HCT116 (cell line): ENCODE results near the gene FEZF2. TPM values are rescaled to one million over a fixed set of nuclear protein-coding genes. Genes with fewer than 3 reads are reported as not detected.

Experiments used
- ATAC-seq: fragments of 200-7000 bp; cut with Tn5 transposase; 2 replicates; pipeline ENCODE4 v1.9.1; 2020; ENCODE audit warnings: mild to moderate bottlenecking, moderate library complexity
- BruUV-seq: library from RNA; stranded (reverse); fragments of 400-500 nt; replicated peaks from 2 replicates; lab custom pipeline; 2021; lab: Mats Ljungman, UMichigan
- CTCF ChIA-PET: fragments of 300-600 bp; sonication (Branson Sonifier 250); formaldehyde crosslinking; loops from one replicate; lab custom pipeline; 2021; ENCODE audit warnings: antibody characterized with exemption; lab: Charles Lee
- POLR2A ChIA-PET: fragments of 300-600, 350-600 bp; sonication (Branson Sonifier 250); formaldehyde crosslinking; loops from one replicate; lab custom pipeline; 2021; ENCODE audit warnings: antibody characterized with exemption; lab: Charles Lee
- RAD21 ChIA-PET, 2 experiments: fragments of 300-600 bp; sonication (Branson Sonifier 250); formaldehyde crosslinking; loops; one replicate each; lab custom pipeline; 2023; ENCODE audit warnings: low total read pairs in 2 of 2; ENCODE audit not compliant: uncharacterized antibody in 2 of 2, unreplicated experiment in 2 of 2, low non-redundant PET in 1 of 2; lab: Charles Lee
- DNase-seq: peaks from one replicate; pipeline ENCODE4 v3.0.0-alpha.2; 2010; ENCODE audit warnings: low read depth, low spot score
- H2AFZ ChIP-seq: fragments of 200-600 bp; shearing (Covaris generic), sonication (generic); 2 replicates; pipeline ENCODE4 v1.6.1; 2017; ENCODE audit warnings: low read depth, mixed run types, mixed read lengths, antibody characterized with exemption, low read length; ENCODE audit not compliant: poor library complexity, severe bottlenecking
- H3K27ac ChIP-seq: 2 replicates; pipeline ENCODE4 v1.5.1; 2012; ENCODE audit warnings: low read depth, low read length
- H3K27me3 ChIP-seq: fragments of 200-600 bp; sonication (generic); 2 replicates; pipeline ENCODE4 v1.6.1; 2016; ENCODE audit warnings: mixed run types, low read length, mixed read lengths; ENCODE audit not compliant: insufficient read depth
- H3K36me3 ChIP-seq, 2 experiments: fragments of 200-500 bp in 1 of 2; fragments of 200-600 bp in 1 of 2; sonication (Bioruptor generic) in 1 of 2; sonication (generic) in 1 of 2; 2 replicates each; pipeline versions ENCODE4 v1.5.1 to v1.6.1; 2014 to 2016; ENCODE audit warnings: low read length in 2 of 2, inconsistent platforms in 1 of 2, mixed read lengths in 1 of 2, mixed run types in 1 of 2; ENCODE audit not compliant: insufficient read depth in 2 of 2, control insufficient read depth in 1 of 2
- H3K4me1 ChIP-seq, 2 experiments: fragments of 200-600 bp in 1 of 2; sonication (generic) in 1 of 2; 2 replicates each; pipeline versions ENCODE4 v1.5.1 to v1.6.1; 2012 to 2017; ENCODE audit warnings: low read length in 2 of 2, inconsistent platforms in 1 of 2, mild to moderate bottlenecking in 1 of 2, mixed read lengths in 1 of 2, mixed run types in 1 of 2, moderate library complexity in 1 of 2; ENCODE audit not compliant: insufficient read depth in 2 of 2, control insufficient read depth in 1 of 2
- H3K4me2 ChIP-seq: fragments of 200-600 bp; sonication (generic); 2 replicates; pipeline ENCODE4 v1.6.1; 2017; ENCODE audit warnings: mixed run types, low read length, mixed read lengths
- H3K4me3 ChIP-seq, 2 experiments: fragments of 200-600 bp in 1 of 2; sonication (generic) in 1 of 2; replicated peaks in 1 of 2; 2 replicates each; pipeline ENCODE4 v1.5.1; 2011 to 2016; ENCODE audit warnings: low read length in 2 of 2, control low read depth in 1 of 2, low read depth in 1 of 2, mild to moderate bottlenecking in 1 of 2, mixed read lengths in 1 of 2, mixed run types in 1 of 2
- H3K79me2 ChIP-seq: fragments of 200-600 bp; sonication (generic); 2 replicates; pipeline ENCODE4 v1.6.1; 2017; ENCODE audit warnings: mild to moderate bottlenecking, mixed run types, low read length, moderate library complexity, mixed read lengths; ENCODE audit not compliant: insufficient read depth
- H3K9ac ChIP-seq: fragments of 200-600 bp; sonication (generic); 2 replicates; pipeline ENCODE4 v1.6.1; 2016; ENCODE audit warnings: low read length, mixed read lengths
- H3K9me2 ChIP-seq: fragments of 200-600 bp; sonication (generic), shearing (Covaris generic); 2 replicates; pipeline ENCODE4 v1.6.1; 2017; ENCODE audit warnings: mixed run types, mild to moderate bottlenecking, moderate library complexity; ENCODE audit not compliant: insufficient read depth
- H3K9me3 ChIP-seq, 2 experiments: fragments of 200-500 bp in 1 of 2; fragments of 200-600 bp in 1 of 2; sonication (Bioruptor generic) in 1 of 2; sonication (generic) in 1 of 2; 2 replicates each; pipeline ENCODE4 v1.6.1; 2014 to 2017; ENCODE audit warnings: low read length in 2 of 2, mixed read lengths in 2 of 2, inconsistent platforms in 1 of 2, low read depth in 1 of 2, mild to moderate bottlenecking in 1 of 2, mixed run types in 1 of 2, moderate library complexity in 1 of 2; ENCODE audit not compliant: control insufficient read depth in 1 of 2, insufficient read depth in 1 of 2
- H4K20me1 ChIP-seq: fragments of 200-600 bp; sonication (generic), shearing (Covaris generic); 2 replicates; pipeline ENCODE4 v1.6.1; 2017; ENCODE audit warnings: mixed run types, mild to moderate bottlenecking, moderate library complexity; ENCODE audit not compliant: insufficient read depth
- CBX3 ChIP-seq: IDR thresholded peaks from 2 replicates; pipeline ENCODE4 v1.6.1; 2012; ENCODE audit warnings: low read depth
- CEBPB ChIP-seq: IDR thresholded peaks from 2 replicates; pipeline ENCODE4 v1.6.1; 2012; ENCODE audit warnings: low read depth
- EGR1 ChIP-seq: IDR thresholded peaks from 2 replicates; pipeline ENCODE4 v1.6.1; 2012; ENCODE audit warnings: low read depth
- ELF1 ChIP-seq: IDR thresholded peaks from 2 replicates; pipeline ENCODE4 v1.6.1; 2012; ENCODE audit warnings: low read depth, borderline replicate concordance
- EZH2 ChIP-seq: fragments of 200-600 bp; sonication (generic); IDR thresholded peaks from 2 replicates; pipeline ENCODE4 v1.6.1; 2017; ENCODE audit warnings: antibody characterized with exemption, mixed run types
- EZH2phosphoT487 ChIP-seq: fragments of 200-600 bp; IDR thresholded peaks from 2 replicates; pipeline ENCODE4 v1.6.1; 2018; ENCODE audit warnings: antibody characterized with exemption, borderline replicate concordance
- FOSL1 ChIP-seq: IDR thresholded peaks from 2 replicates; pipeline ENCODE4 v1.6.1; 2012; ENCODE audit warnings: low read depth
- JUND ChIP-seq: IDR thresholded peaks from 2 replicates; pipeline ENCODE4 v1.6.1; 2012
- MAX ChIP-seq: IDR thresholded peaks from 2 replicates; pipeline ENCODE4 v1.6.1; 2012
- POLR2A ChIP-seq: IDR thresholded peaks from 2 replicates; pipeline ENCODE4 v1.7.0; 2011; ENCODE audit warnings: borderline replicate concordance; ENCODE audit not compliant: insufficient read depth, insufficient read length; ENCODE audit errors: extremely low read depth
- POLR2AphosphoS5 ChIP-seq: IDR thresholded peaks from 2 replicates; pipeline ENCODE4 v1.6.1; 2011; ENCODE audit warnings: mild to moderate bottlenecking, low read depth, low read length, moderate library complexity
- RAD21 ChIP-seq: IDR thresholded peaks from 2 replicates; pipeline ENCODE4 v1.6.1; 2012; ENCODE audit warnings: low read depth, mild to moderate bottlenecking
- SIN3A ChIP-seq: IDR thresholded peaks from 2 replicates; pipeline ENCODE4 v1.6.1; 2012; ENCODE audit warnings: low read depth
- SP1 ChIP-seq: IDR thresholded peaks from 2 replicates; pipeline ENCODE4 v1.6.1; 2012; ENCODE audit warnings: low read depth
- TCF7L2 ChIP-seq: IDR thresholded peaks from 2 replicates; pipeline ENCODE4 v1.7.0; 2011; ENCODE audit warnings: borderline replicate concordance, inconsistent platforms; ENCODE audit not compliant: insufficient read depth, insufficient read length; ENCODE audit errors: extremely low read depth
- ZFX ChIP-seq: fragments of 450-650 bp; IDR thresholded peaks from 2 replicates; pipeline ENCODE4 v1.6.1; 2017
- ZNF274 ChIP-seq: fragments of 200-500 bp; sonication (Bioruptor generic); IDR thresholded peaks from 2 replicates; pipeline ENCODE4 v1.6.1; 2014; ENCODE audit warnings: mild to moderate bottlenecking, low read depth, low read length, inconsistent platforms
- intact Hi-C: fragments of 100-400 bp; cut with micrococcal nuclease; formaldehyde crosslinking; loops from 2 replicates; pipeline ENCODE4 v1.10.0; 2022
- total RNA-seq: library from RNA; stranded (reverse); gene quantifications from one replicate; pipeline ENCODE4 v1.2.1, GENCODE V29; 2021; ENCODE audit not compliant: unreplicated experiment
- TF ChIP-seq, protein P1 (sequence below): IDR thresholded peaks from 2 replicates; pipeline ENCODE4 v1.6.1; 2012
- TF ChIP-seq, protein P2 (sequence below): IDR thresholded peaks from 2 replicates; pipeline ENCODE4 v1.6.1; 2012; ENCODE audit warnings: low read depth

Gene FEZF2
- total RNA-seq, 1 experiment from 2014 or later = not detected

DNA sequence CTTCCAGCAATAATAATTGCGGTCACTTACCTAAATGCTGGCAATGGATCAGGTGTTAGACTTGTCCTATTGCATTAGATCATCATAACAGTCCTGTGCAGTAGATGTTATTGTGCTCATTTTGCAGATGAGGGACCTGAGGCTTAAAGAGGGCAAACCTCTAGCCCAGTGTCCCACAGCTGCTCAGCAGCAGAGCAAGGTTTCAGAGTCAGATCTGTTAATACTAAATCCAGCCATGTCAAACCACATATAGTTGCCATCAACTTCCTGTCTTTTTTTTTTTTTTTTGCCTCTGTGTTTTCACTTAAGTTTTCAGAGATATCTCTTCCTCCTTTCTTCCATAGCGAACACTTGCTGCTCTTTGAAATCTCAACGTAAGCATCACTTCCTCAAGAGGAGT, 12.1 kb downstream of the FEZF2 start:
- Histone ChIP-seq H4K20me1 (no peaks in the 10 kb centered on the region), H3K36me3 (no peaks in the 10 kb centered on the region), H3K27me3 (peaks cover 21% of the 10 kb centered on the region; the same call in 1 of the 2 replicates), H3K27ac (no peak overlapping the region), H3K9ac (no peak overlapping the region), H3K79me2 (no peaks in the 10 kb centered on the region), H3K4me3 (no peak overlapping the region), H3K9me3 (no peaks in the 10 kb centered on the region), H3K9me2 (no peaks in the 10 kb centered on the region), H2AFZ (no peak overlapping the region), H3K4me2 (no peak overlapping the region), H3K4me1 (no peaks in the 10 kb centered on the region)
- RAD21 ChIA-PET = no interaction called here
- POLR2A ChIA-PET = no interaction called here
- DNase-seq = no peak
- intact Hi-C loops = no loop called here
- BruUV-seq = no TSS peak
- ATAC-seq = no peak
- TF ChIP-seq ELF1 = no peak
- TF ChIP-seq CEBPB = no peak
- TF ChIP-seq SIN3A = no peak
- no peak for TF ChIP-seq JUND
- no peak for TF ChIP-seq POLR2A
- no peak for TF ChIP-seq EZH2phosphoT487
- TF ChIP-seq EZH2 = no peak
- TF ChIP-seq, protein P1, sequence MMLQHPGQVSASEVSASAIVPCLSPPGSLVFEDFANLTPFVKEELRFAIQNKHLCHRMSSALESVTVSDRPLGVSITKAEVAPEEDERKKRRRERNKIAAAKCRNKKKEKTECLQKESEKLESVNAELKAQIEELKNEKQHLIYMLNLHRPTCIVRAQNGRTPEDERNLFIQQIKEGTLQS = no peak
- CTCF ChIA-PET = no interaction called here

- H3K27ac ChIP-seq = no peak overlapping the region
- BruUV-seq = no TSS peak
- no peak for ATAC-seq
- peaks cover 39% of the 10 kb centered on the region; the same call in 1 of the 2 replicates for H3K27me3 ChIP-seq
- POLR2A ChIA-PET = no interaction called here
- no peaks in the 10 kb centered on the region for H4K20me1 ChIP-seq
- CTCF ChIA-PET = no interaction called here
- H3K9me2 ChIP-seq = no peaks in the 10 kb centered on the region
- intact Hi-C loops = no loop called here
- no peak for DNase-seq
- H3K4me3 ChIP-seq = no peak overlapping the region
- no peaks in the 10 kb centered on the region for H3K79me2 ChIP-seq
- RAD21 ChIA-PET = no interaction called here
- H3K4me1 ChIP-seq = no peaks in the 10 kb centered on the region
- H2AFZ ChIP-seq = no peak overlapping the region
- no peak overlapping the region for H3K9ac ChIP-seq
- H3K9me3 ChIP-seq = no peaks in the 10 kb centered on the region
- H3K36me3 ChIP-seq = no peaks in the 10 kb centered on the region
- no peak overlapping the region for H3K4me2 ChIP-seq
- no peak for TF ChIP-seq RAD21
- TF ChIP-seq TCF7L2 = no peak
- no peak for TF ChIP-seq EGR1
- no peak for TF ChIP-seq SP1
- no peak for TF ChIP-seq EZH2
- no peak for TF ChIP-seq POLR2AphosphoS5
- TF ChIP-seq, protein P2, sequence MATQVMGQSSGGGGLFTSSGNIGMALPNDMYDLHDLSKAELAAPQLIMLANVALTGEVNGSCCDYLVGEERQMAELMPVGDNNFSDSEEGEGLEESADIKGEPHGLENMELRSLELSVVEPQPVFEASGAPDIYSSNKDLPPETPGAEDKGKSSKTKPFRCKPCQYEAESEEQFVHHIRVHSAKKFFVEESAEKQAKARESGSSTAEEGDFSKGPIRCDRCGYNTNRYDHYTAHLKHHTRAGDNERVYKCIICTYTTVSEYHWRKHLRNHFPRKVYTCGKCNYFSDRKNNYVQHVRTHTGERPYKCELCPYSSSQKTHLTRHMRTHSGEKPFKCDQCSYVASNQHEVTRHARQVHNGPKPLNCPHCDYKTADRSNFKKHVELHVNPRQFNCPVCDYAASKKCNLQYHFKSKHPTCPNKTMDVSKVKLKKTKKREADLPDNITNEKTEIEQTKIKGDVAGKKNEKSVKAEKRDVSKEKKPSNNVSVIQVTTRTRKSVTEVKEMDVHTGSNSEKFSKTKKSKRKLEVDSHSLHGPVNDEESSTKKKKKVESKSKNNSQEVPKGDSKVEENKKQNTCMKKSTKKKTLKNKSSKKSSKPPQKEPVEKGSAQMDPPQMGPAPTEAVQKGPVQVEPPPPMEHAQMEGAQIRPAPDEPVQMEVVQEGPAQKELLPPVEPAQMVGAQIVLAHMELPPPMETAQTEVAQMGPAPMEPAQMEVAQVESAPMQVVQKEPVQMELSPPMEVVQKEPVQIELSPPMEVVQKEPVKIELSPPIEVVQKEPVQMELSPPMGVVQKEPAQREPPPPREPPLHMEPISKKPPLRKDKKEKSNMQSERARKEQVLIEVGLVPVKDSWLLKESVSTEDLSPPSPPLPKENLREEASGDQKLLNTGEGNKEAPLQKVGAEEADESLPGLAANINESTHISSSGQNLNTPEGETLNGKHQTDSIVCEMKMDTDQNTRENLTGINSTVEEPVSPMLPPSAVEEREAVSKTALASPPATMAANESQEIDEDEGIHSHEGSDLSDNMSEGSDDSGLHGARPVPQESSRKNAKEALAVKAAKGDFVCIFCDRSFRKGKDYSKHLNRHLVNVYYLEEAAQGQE = no peak
- TF ChIP-seq FOSL1 = no peak
- TF ChIP-seq MAX = no peak
- TF ChIP-seq ZFX = no peak
- TF ChIP-seq POLR2A = no peak
- TF ChIP-seq CBX3 = no peak
- TF ChIP-seq ELF1 = no peak
- no peak for TF ChIP-seq ZNF274
These were observed 13.8 kb downstream of the FEZF2 start for GRCh38 chr3:62359531-62359930.
